ENCODE measurements around the gene ALPK1. TPM values are rescaled to one million over a fixed set of nuclear protein-coding genes. Genes with fewer than 3 reads are reported as not detected.
"Not testable (repeated sequence)": the region's sequence is repeated elsewhere in the genome, so short reads cannot be mapped to it uniquely, and the experiment has no call there.

Gene ALPK1
- total RNA-seq, 1 experiment from 2014 or later, result 21.3 TPM

GRCh38 chr4:112280386-112281056 is 16.6 kb upstream of the ALPK1 start:
- no peak for TF ChIP-seq MAX (IDR thresholded peaks at IDR 0.05)
- TF ChIP-seq SRF (IDR thresholded peaks at IDR 0.05; ENCODE audit: low read depth), result no peak
- TF ChIP-seq POLR2A (IDR thresholded peaks at IDR 0.05; ENCODE audit: borderline replicate concordance, extremely low read depth, insufficient read depth, insufficient read length), result no peak
- no peak for TF ChIP-seq RAD21 (IDR thresholded peaks at IDR 0.05; ENCODE audit: low read depth)
- TF ChIP-seq ZFX (IDR thresholded peaks at IDR 0.05), result no peak
- Histone ChIP-seq H3K9me3 (ENCODE audit: control insufficient read depth in 1 of 2, insufficient read depth in 1 of 2, low read depth in 1 of 2, low read length in 2 of 2) (no peaks in the 10 kb centered on the region), H3K9ac (ENCODE audit: low read length) (no peak overlapping the region), H4K20me1 (ENCODE audit: insufficient read depth) (no peaks in the 10 kb centered on the region), H2AFZ (ENCODE audit: low read depth, low read length, poor library complexity, severe bottlenecking) (no peak overlapping the region), H3K4me2 (ENCODE audit: low read length) (no peak overlapping the region), H3K9me2 (ENCODE audit: insufficient read depth) (no peaks in the 10 kb centered on the region), H3K79me2 (ENCODE audit: insufficient read depth, low read length) (peaks cover 99% of the 10 kb centered on the region), H3K36me3 (ENCODE audit: control insufficient read depth in 1 of 2, insufficient read depth in 2 of 2, low read length in 2 of 2) (peaks cover 0 to 25% of the 10 kb centered on the region in 2 experiments; a peak in 2 of 4 replicates), H3K27me3 (ENCODE audit: insufficient read depth, low read length) (no peaks in the 10 kb centered on the region), H3K27ac (ENCODE audit: low read depth, low read length) (no peak overlapping the region), H3K4me3 (replicated peaks in 1 of 2; ENCODE audit: low read depth in 1 of 2, low read length in 2 of 2) (no peak overlapping the region), H3K4me1 (ENCODE audit: control insufficient read depth in 1 of 2, insufficient read depth in 2 of 2, low read length in 2 of 2) (peaks cover 4 to 9% of the 10 kb centered on the region in 2 experiments; a peak in 3 of 4 replicates)
- DNase-seq (ENCODE audit: low read depth, low spot score), result no peak
- intact Hi-C loops (cut with micrococcal nuclease), result no loop called here
- no peak for ATAC-seq
- RAD21 ChIA-PET (ENCODE audit: low non-redundant PET in 1 of 2, low total read pairs in 2 of 2, uncharacterized antibody in 2 of 2, unreplicated experiment in 2 of 2), result no interaction called here
- no TSS peak for BruUV-seq (replicated peaks)
- CTCF ChIA-PET, result no interaction called here
- POLR2A ChIA-PET, result interaction anchor here (0.7 to 1.6 kb wide), 2 partner anchors 9 to 212 kb away, joined by 3 to 4 read pairs; no protein-coding TSS in a partner anchor

- H3K27ac ChIP-seq (ENCODE audit: low read depth, low read length); H3K9me2 ChIP-seq (ENCODE audit: insufficient read depth); POLR2A ChIA-PET; H3K9me3 ChIP-seq (ENCODE audit: control insufficient read depth in 1 of 2, insufficient read depth in 1 of 2, low read depth in 1 of 2, low read length in 2 of 2); ATAC-seq; H3K4me3 ChIP-seq (replicated peaks in 1 of 2; ENCODE audit: low read depth in 1 of 2, low read length in 2 of 2); H3K4me2 ChIP-seq (ENCODE audit: low read length); DNase-seq (ENCODE audit: low read depth, low spot score); H4K20me1 ChIP-seq (ENCODE audit: insufficient read depth); H3K9ac ChIP-seq (ENCODE audit: low read length); H2AFZ ChIP-seq (ENCODE audit: low read depth, low read length, poor library complexity, severe bottlenecking); BruUV-seq (replicated peaks); H3K27me3 ChIP-seq (ENCODE audit: insufficient read depth, low read length); RAD21 ChIA-PET (ENCODE audit: low non-redundant PET in 1 of 2, low total read pairs in 2 of 2, uncharacterized antibody in 2 of 2, unreplicated experiment in 2 of 2); intact Hi-C loops (cut with micrococcal nuclease); CTCF ChIA-PET: not testable (repeated sequence)
- Histone ChIP-seq H3K79me2 (ENCODE audit: insufficient read depth, low read length) (peaks cover 87% of the 10 kb centered on the region), H3K36me3 (ENCODE audit: control insufficient read depth in 1 of 2, insufficient read depth in 2 of 2, low read length in 2 of 2) (peaks cover 0 to 17% of the 10 kb centered on the region in 2 experiments; a peak in 2 of 4 replicates), H3K4me1 (ENCODE audit: control insufficient read depth in 1 of 2, insufficient read depth in 2 of 2, low read length in 2 of 2) (peaks cover 9 to 19% of the 10 kb centered on the region in 2 experiments; a peak in 3 of 4 replicates)
These were observed 15.2 kb upstream of the ALPK1 start for GRCh38 chr4:112281895-112282398.
